ENCODE results near the gene CRYBG1. TPM values are rescaled to one million over a fixed set of nuclear protein-coding genes. Genes with fewer than 3 reads are reported as not detected.

Gene CRYBG1
- total RNA-seq, 2 donors from 2014 or later = 10.1 to 11.5 TPM

DNA sequence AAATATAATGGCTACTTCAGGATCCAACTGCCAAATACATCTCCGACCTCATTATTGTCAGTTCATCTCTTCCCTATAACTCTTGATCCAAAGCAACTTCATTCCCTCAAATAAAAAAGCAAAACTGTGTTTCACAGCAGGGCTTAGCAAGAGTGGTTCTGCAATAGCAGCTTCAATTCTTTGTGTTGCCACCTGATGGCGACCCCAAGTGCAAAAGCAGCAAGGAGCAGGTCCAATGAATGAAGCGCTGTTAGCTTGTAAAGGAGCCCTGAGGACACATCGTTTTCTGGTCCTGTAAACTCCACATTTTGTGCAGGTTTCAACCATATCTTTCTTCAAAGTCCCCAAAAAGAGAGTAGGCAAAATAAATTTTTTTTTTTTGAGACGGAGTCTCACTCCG lies 249.2 kb downstream of the CRYBG1 start:
- TF ChIP-seq, protein P1, sequence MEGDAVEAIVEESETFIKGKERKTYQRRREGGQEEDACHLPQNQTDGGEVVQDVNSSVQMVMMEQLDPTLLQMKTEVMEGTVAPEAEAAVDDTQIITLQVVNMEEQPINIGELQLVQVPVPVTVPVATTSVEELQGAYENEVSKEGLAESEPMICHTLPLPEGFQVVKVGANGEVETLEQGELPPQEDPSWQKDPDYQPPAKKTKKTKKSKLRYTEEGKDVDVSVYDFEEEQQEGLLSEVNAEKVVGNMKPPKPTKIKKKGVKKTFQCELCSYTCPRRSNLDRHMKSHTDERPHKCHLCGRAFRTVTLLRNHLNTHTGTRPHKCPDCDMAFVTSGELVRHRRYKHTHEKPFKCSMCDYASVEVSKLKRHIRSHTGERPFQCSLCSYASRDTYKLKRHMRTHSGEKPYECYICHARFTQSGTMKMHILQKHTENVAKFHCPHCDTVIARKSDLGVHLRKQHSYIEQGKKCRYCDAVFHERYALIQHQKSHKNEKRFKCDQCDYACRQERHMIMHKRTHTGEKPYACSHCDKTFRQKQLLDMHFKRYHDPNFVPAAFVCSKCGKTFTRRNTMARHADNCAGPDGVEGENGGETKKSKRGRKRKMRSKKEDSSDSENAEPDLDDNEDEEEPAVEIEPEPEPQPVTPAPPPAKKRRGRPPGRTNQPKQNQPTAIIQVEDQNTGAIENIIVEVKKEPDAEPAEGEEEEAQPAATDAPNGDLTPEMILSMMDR (IDR thresholded peaks at IDR 0.05) = peak in 6 of 7 experiments; percentile 12 to 57 (median 44)
- TF ChIP-seq POLR2A (IDR thresholded peaks at IDR 0.05) = no peak
- peak; percentile 39 to 67 (median 50) for DNase-seq
- WGBS, 2 donors = 68 to 73% methylated on average over 6 of the region's 6 CpGs
- Histone ChIP-seq H3K27ac (no peak overlapping the region), H3K4me1 (no peaks in the 10 kb centered on the region), H3K9me3 (no peaks in the 10 kb centered on the region), H3K4me3 (no peak overlapping the region), H3K36me3 (replicated peaks in 1 of 2; ENCODE audit: insufficient read depth in 1 of 2, low read depth in 2 of 2) (no peaks in the 10 kb centered on the region), H3K27me3 (no peaks in the 10 kb centered on the region)
- intact Hi-C loops (cut with DNase I) = loop anchor here (10.0 kb wide), 1 partner anchor 375 kb away; no protein-coding TSS in a partner anchor
- peak; percentile 53 for ATAC-seq

DNA sequence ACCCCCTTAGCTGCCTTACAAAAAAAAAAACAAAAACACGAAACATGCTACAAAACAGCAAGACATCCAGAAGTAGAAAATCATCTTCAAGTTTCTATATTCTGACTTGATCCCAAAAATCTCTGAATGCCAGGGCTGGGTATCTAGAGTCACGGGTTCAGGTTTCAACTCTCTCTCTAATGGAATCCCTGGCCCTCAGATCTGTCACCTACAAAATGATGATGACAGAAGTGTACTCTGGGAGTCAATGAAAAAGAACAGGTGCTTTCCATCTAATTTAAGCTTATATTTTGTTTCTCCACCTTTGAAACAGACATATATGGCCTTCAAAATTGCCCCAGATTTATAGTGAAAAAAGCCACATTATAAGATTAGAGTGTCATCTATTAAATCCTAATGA lies 250.5 kb downstream of the CRYBG1 start:
- H3K9me3 ChIP-seq = no peaks in the 10 kb centered on the region
- H3K27me3 ChIP-seq = no peaks in the 10 kb centered on the region
- WGBS, 2 donors = 83 to 89% methylated on average over 2 of the region's 2 CpGs
- H3K27ac ChIP-seq = no peak overlapping the region
- ATAC-seq (no peak), DNase-seq (no peak)
- intact Hi-C loops (cut with DNase I) = no loop called here
- H3K4me3 ChIP-seq = no peak overlapping the region
- no peak for TF ChIP-seq POLR2A (IDR thresholded peaks at IDR 0.05)
- TF ChIP-seq, protein P1 (IDR thresholded peaks at IDR 0.05) = no peak
- no peaks in the 10 kb centered on the region for H3K36me3 ChIP-seq (replicated peaks in 1 of 2; ENCODE audit: insufficient read depth in 1 of 2, low read depth in 2 of 2)
- no peaks in the 10 kb centered on the region for H3K4me1 ChIP-seq

- ATAC-seq = no peak
- no peaks in the 10 kb centered on the region for H3K4me1 ChIP-seq
- no peaks in the 10 kb centered on the region for H3K27me3 ChIP-seq
- intact Hi-C loops (cut with DNase I) = no loop called here
- no peak overlapping the region for H3K4me3 ChIP-seq
- DNase-seq = no peak
- H3K27ac ChIP-seq = no peak overlapping the region
- TF ChIP-seq POLR2A (IDR thresholded peaks at IDR 0.05) = no peak
- TF ChIP-seq, protein P1 (IDR thresholded peaks at IDR 0.05) = no peak
- H3K9me3 ChIP-seq = no peaks in the 10 kb centered on the region
- H3K36me3 ChIP-seq (replicated peaks in 1 of 2; ENCODE audit: insufficient read depth in 1 of 2, low read depth in 2 of 2) = no peaks in the 10 kb centered on the region
- 95 to 97% methylated on average over 9 of the region's 9 CpGs for WGBS, 2 donors
Measured at GRCh38 chr6:106612671-106613416, 252.3 kb downstream of the CRYBG1 start.

DNA sequence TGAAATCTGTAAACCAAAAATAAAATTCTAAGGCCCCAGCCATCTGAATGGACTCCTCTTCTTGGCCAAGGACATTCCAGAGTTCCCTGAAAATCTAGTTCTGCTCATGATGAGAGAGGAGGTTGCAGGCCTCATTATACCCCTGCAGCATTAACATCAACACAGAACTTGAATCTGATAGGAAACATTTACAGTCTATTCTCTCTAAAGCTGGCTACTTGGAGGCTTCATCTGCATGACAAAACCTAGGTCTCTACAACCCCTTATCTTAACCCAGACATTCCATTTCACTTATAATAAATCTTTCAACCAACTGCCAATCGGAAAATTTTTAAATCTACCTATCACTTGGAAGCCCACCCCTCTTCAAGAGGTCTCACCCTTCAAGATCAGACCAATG lies 253.1 kb downstream of the CRYBG1 start:
- intact Hi-C loops (cut with DNase I) = no loop called here
- Histone ChIP-seq H3K27me3 (no peaks in the 10 kb centered on the region), H3K9me3 (no peaks in the 10 kb centered on the region), H3K27ac (no peak overlapping the region), H3K4me3 (no peak overlapping the region), H3K4me1 (no peaks in the 10 kb centered on the region), H3K36me3 (replicated peaks in 1 of 2; ENCODE audit: insufficient read depth in 1 of 2, low read depth in 2 of 2) (no peaks in the 10 kb centered on the region)
- whole genome bisulfite sequencing, 2 donors = 97 to 100% methylated on average over 1 of the region's 1 CpG
- no peak for ATAC-seq
- no peak for DNase-seq
- TF ChIP-seq, protein P1 (IDR thresholded peaks at IDR 0.05) = no peak
- TF ChIP-seq POLR2A (IDR thresholded peaks at IDR 0.05) = no peak

- Histone ChIP-seq H3K9me3 (no peaks in the 10 kb centered on the region), H3K27ac (no peak overlapping the region), H3K4me3 (no peak overlapping the region), H3K27me3 (no peaks in the 10 kb centered on the region), H3K36me3 (replicated peaks in 1 of 2; ENCODE audit: insufficient read depth in 1 of 2, low read depth in 2 of 2) (no peaks in the 10 kb centered on the region), H3K4me1 (no peaks in the 10 kb centered on the region)
- ATAC-seq (no peak), DNase-seq (no peak)
- intact Hi-C loops (cut with DNase I) = no loop called here
- TF ChIP-seq POLR2A (IDR thresholded peaks at IDR 0.05) = no peak
- TF ChIP-seq, protein P1 (IDR thresholded peaks at IDR 0.05) = no peak
- 56 to 81% methylated on average over 1 of the region's 1 CpG for WGBS, 2 donors
Measured at GRCh38 chr6:106614166-106614565, 253.6 kb downstream of the CRYBG1 start.

All from body of pancreas (tissue), 4 donors.